SK-N-SH (cell line): ENCODE measurements around the gene ZNF511. TPM values are rescaled to one million over a fixed set of nuclear protein-coding genes. Genes with fewer than 3 reads are reported as not detected.

Experiments
- CTCF ChIA-PET: fragments of 300-600, 350-600 bp; formaldehyde crosslinking; extraction: SDS; loops from one replicate; lab custom pipeline; 2021; lab: Yijun Ruan, JAX
- POLR2A ChIA-PET: fragments of 350-600 bp; sonication (Branson Sonifier 250); formaldehyde crosslinking; extraction: SDS; loops from one replicate; lab custom pipeline; 2020; ENCODE audit warnings: antibody characterized with exemption, inconsistent platforms; lab: Yijun Ruan, JAX
- DNase-seq: peaks from one replicate; pipeline ENCODE4 v3.0.0; 2012
- H2AFZ ChIP-seq: fragments of 200-600 bp; sonication (generic); 2 replicates; pipeline ENCODE4 v1.8.1; 2016; ENCODE audit warnings: antibody characterized with exemption, mild to moderate bottlenecking, low read depth
- H3F3A ChIP-seq: fragments of 200-600 bp; sonication (generic); replicated peaks from 2 replicates; pipeline ENCODE3; 2016; ENCODE audit warnings: antibody characterized with exemption, mild to moderate bottlenecking; ENCODE audit not compliant: insufficient read depth
- H3K27ac ChIP-seq, 2 experiments: fragments of 200-500 bp in 1 of 2; fragments of 200-600 bp in 1 of 2; sonication (Bioruptor generic) in 1 of 2; sonication (generic), shearing (Covaris generic) in 1 of 2; 2 replicates each; pipeline versions ENCODE4 v1.5.1 to v1.6.1; 2014 to 2016; ENCODE audit warnings: low read depth in 2 of 2, inconsistent platforms in 1 of 2, low read length in 1 of 2, mild to moderate bottlenecking in 1 of 2, mixed read lengths in 1 of 2
- H3K27me3 ChIP-seq: fragments of 200-600 bp; sonication (generic), shearing (Covaris generic); 2 replicates; pipeline ENCODE4 v1.6.1; 2016; ENCODE audit warnings: mixed run types; ENCODE audit not compliant: insufficient read depth
- H3K36me3 ChIP-seq, 2 experiments: fragments of 200-500 bp in 1 of 2; fragments of 200-600 bp in 1 of 2; sonication (Bioruptor generic) in 1 of 2; sonication (generic) in 1 of 2; replicated peaks in 1 of 2; 2 replicates each; pipeline versions ENCODE3 to v1.5.1; 2014 to 2016; ENCODE audit warnings: low read length in 1 of 2, mild to moderate bottlenecking in 1 of 2; ENCODE audit not compliant: insufficient read depth in 2 of 2, control insufficient read depth in 1 of 2
- H3K4me1 ChIP-seq, 2 experiments: fragments of 200-500 bp in 1 of 2; fragments of 200-600 bp in 1 of 2; sonication (Bioruptor generic) in 1 of 2; sonication (generic), shearing (Covaris generic) in 1 of 2; 2 replicates each; pipeline versions ENCODE4 v1.5.1 to v1.6.1; 2014 to 2016; ENCODE audit warnings: low read depth in 1 of 2, low read length in 1 of 2, mixed run types in 1 of 2; ENCODE audit not compliant: insufficient read depth in 2 of 2, control insufficient read depth in 1 of 2
- H3K4me2 ChIP-seq: fragments of 200-600 bp; sonication (generic), shearing (Covaris generic); 2 replicates; pipeline ENCODE4 v1.6.1; 2017; ENCODE audit warnings: mixed run types
- H3K4me3 ChIP-seq, 2 experiments: fragments of 200-500 bp in 1 of 2; fragments of 200-600 bp in 1 of 2; sonication (Bioruptor generic) in 1 of 2; sonication (generic), shearing (Covaris generic) in 1 of 2; 2 replicates each; pipeline versions ENCODE4 v1.5.1 to v1.8.1; 2014 to 2016; ENCODE audit warnings: low read depth in 2 of 2, inconsistent platforms in 1 of 2, low read length in 1 of 2, mild to moderate bottlenecking in 1 of 2, mixed read lengths in 1 of 2, moderate library complexity in 1 of 2
- H3K79me2 ChIP-seq: fragments of 200-600 bp; sonication (generic); 2 replicates; pipeline ENCODE4 v1.8.1; 2017; ENCODE audit warnings: mild to moderate bottlenecking; ENCODE audit not compliant: insufficient read depth
- H3K9ac ChIP-seq: fragments of 200-600 bp; sonication (generic); 2 replicates; pipeline ENCODE4 v1.6.1; 2017; ENCODE audit warnings: mixed run types
- H3K9me2 ChIP-seq: fragments of 200-600 bp; sonication (generic); 2 replicates; pipeline ENCODE4 v1.6.1; 2017; ENCODE audit warnings: mixed run types
- H3K9me3 ChIP-seq: fragments of 200-600 bp; sonication (generic); 2 replicates; pipeline ENCODE4 v1.6.1; 2017; ENCODE audit warnings: mixed run types, mild to moderate bottlenecking, moderate library complexity
- H4K20me1 ChIP-seq: fragments of 200-600 bp; sonication (generic); 2 replicates; pipeline ENCODE4 v1.6.1; 2017; ENCODE audit warnings: mild to moderate bottlenecking, mixed run types; ENCODE audit not compliant: insufficient read depth
- ELF1 ChIP-seq: IDR thresholded peaks from 2 replicates; pipeline ENCODE4 v1.4.0; 2012
- EP300 ChIP-seq, 2 experiments: IDR thresholded peaks; 2 replicates each; pipeline versions ENCODE4 v1.4.0 to v1.6.1; 2012; ENCODE audit warnings: borderline replicate concordance in 1 of 2, low read depth in 1 of 2, low read length in 1 of 2
- FOSL2 ChIP-seq: IDR thresholded peaks from 2 replicates; pipeline ENCODE4 v1.4.0; 2012; ENCODE audit warnings: low read depth, mild to moderate bottlenecking, moderate library complexity, borderline replicate concordance
- GABPA ChIP-seq: IDR thresholded peaks from 2 replicates; pipeline ENCODE4 v1.4.0; 2012; ENCODE audit warnings: low read depth, mild to moderate bottlenecking
- JUND ChIP-seq: IDR thresholded peaks from 2 replicates; pipeline ENCODE4 v1.4.0; 2012
- MXI1 ChIP-seq: IDR thresholded peaks from 2 replicates; pipeline ENCODE4 v1.6.1; 2012; ENCODE audit warnings: mild to moderate bottlenecking, low read depth, low read length, improper control_type of control experiment
- NRF1 ChIP-seq: IDR thresholded peaks from 2 replicates; pipeline ENCODE4 v1.6.1; 2012; ENCODE audit warnings: low read depth, mild to moderate bottlenecking, low read length
- POLR2AphosphoS5 ChIP-seq: IDR thresholded peaks from 2 replicates; pipeline ENCODE4 v1.6.1; 2012; ENCODE audit warnings: low read depth, low read length
- RAD21 ChIP-seq: IDR thresholded peaks from 2 replicates; pipeline ENCODE4 v1.6.1; 2012; ENCODE audit warnings: mild to moderate bottlenecking, low read length
- RFX5 ChIP-seq: IDR thresholded peaks from 2 replicates; pipeline ENCODE4 v1.6.1; 2012; ENCODE audit warnings: mild to moderate bottlenecking, improper control_type of control experiment, low read length
- RXRA ChIP-seq: IDR thresholded peaks from 2 replicates; pipeline ENCODE4 v1.4.0; 2012; ENCODE audit warnings: low read depth, mild to moderate bottlenecking, borderline replicate concordance
- SIN3A ChIP-seq: IDR thresholded peaks from 2 replicates; pipeline ENCODE4 v1.6.1; 2012; ENCODE audit warnings: low read depth, mild to moderate bottlenecking, low read length, moderate library complexity, borderline replicate concordance
- YY1 ChIP-seq: IDR thresholded peaks from 2 replicates; pipeline ENCODE4 v1.4.0; 2012; ENCODE audit warnings: low read depth, mild to moderate bottlenecking
- WGBS: methylation state at CpG from one replicate; pipeline ENCODE4 v1.1.6; 2017; ENCODE audit warnings: low lambda C conversion rate; 5-methylcytosine and 5-hydroxymethylcytosine counted together
- polyA plus RNA-seq, 3 experiments: library from polyadenylated mRNA; depleted of rRNA; stranded (reverse); fragments of >200 nt; gene quantifications; 2 replicates each; pipeline ENCODE4 v1.2.3, GENCODE V29; 2012
- TF ChIP-seq, protein P1 (sequence below): IDR thresholded peaks from 2 replicates; pipeline ENCODE4 v1.4.0; 2012; ENCODE audit warnings: low read depth, borderline replicate concordance
- TF ChIP-seq, protein P2 (sequence below): fragments of 150-350 bp; IDR thresholded peaks from 2 replicates; pipeline ENCODE4 v1.6.1; 2017; ENCODE audit warnings: antibody characterized with exemption, low read length, low read depth, borderline replicate concordance
- TF ChIP-seq, protein P3 (sequence below): IDR thresholded peaks from 2 replicates; pipeline ENCODE4 v1.4.0; 2012; ENCODE audit warnings: low read depth
- TF ChIP-seq, protein P4 (sequence below): fragments of 200-600 bp; sonication (generic); IDR thresholded peaks from 2 replicates; pipeline ENCODE4 v1.6.1; 2017; ENCODE audit warnings: antibody characterized with exemption, mild to moderate bottlenecking, moderate library complexity
- TF ChIP-seq, protein P5 (sequence below): IDR thresholded peaks from 2 replicates; pipeline ENCODE4 v1.6.1; 2012; ENCODE audit warnings: mild to moderate bottlenecking, low read depth, low read length, moderate library complexity

Gene ZNF511
- polyA plus RNA-seq, 1 of the 3 experiments (the other 2 are of a cell fraction): 62.3 TPM

DNA sequence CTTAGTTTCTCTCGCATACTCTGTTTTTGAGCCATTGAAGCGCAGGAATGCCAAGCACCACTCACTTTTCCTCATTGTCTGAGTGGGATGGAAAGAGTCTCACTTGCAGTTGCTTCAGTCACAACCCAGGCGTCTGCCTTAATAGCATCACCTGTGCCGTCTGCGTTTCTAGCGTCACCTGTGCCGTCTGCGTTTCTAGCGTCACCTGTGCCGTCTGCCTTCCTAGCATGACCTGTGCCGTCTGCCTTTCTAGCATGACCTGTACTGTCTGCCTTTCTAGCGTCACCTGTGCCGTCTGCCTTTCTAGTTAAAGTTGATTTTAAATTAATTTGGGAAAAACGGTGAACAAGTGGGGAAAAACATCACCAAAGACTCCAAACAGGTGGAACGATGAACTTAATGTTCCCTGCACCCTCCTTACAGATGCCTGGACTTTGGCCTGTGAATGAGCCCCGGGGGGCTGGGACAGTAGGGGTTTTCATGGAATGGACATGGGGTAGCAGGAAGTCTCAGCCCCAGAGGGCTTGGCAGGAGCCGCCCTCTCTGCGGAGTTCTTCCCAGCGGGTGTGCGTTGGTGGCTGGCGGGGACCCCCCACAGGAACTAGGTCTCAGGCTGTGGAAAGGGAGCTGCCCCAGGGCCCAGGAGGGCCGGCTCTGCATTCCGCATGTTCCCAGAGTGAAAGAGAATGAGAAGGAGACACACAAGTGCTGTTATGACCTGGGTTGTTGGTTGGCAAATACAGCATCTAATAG, 3.5 kb downstream of the ZNF511 start:
- Histone ChIP-seq H3K9me2 (no peaks in the 10 kb centered on the region), H3K36me3 (peaks cover 7 to 26% of the 10 kb centered on the region in 2 experiments), H3K4me3 (no peak overlapping the region), H3K79me2 (peaks cover 17% of the 10 kb centered on the region), H3K9me3 (no peaks in the 10 kb centered on the region), H3K27me3 (no peaks in the 10 kb centered on the region), H3K4me2 (no peak overlapping the region), H3K9ac (no peak overlapping the region), H2AFZ (no peak overlapping the region), H4K20me1 (peaks cover 18% of the 10 kb centered on the region), H3F3A (peaks cover 17% of the 10 kb centered on the region), H3K27ac (no peak overlapping the region), H3K4me1 (peaks cover 4 to 14% of the 10 kb centered on the region in 2 experiments; a peak in 2 of 4 replicates)
- ChIA-PET CTCF (no interaction called here), POLR2A (no interaction called here)
- TF ChIP-seq GABPA (no peak), JUND (no peak), MXI1 (no peak), SIN3A (no peak), EP300 (IDR thresholded peaks at IDR 0.05; ENCODE audit: borderline replicate concordance in 1 of 2, low read depth in 1 of 2, low read length in 1 of 2) (no peak), NRF1 (no peak), RAD21 (no peak), POLR2AphosphoS5 (no peak), RXRA (no peak), ELF1 (no peak), YY1 (no peak)
- TF ChIP-seq, protein P1, sequence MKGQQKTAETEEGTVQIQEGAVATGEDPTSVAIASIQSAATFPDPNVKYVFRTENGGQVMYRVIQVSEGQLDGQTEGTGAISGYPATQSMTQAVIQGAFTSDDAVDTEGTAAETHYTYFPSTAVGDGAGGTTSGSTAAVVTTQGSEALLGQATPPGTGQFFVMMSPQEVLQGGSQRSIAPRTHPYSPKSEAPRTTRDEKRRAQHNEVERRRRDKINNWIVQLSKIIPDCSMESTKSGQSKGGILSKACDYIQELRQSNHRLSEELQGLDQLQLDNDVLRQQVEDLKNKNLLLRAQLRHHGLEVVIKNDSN: no peak
- TF ChIP-seq, protein P2, sequence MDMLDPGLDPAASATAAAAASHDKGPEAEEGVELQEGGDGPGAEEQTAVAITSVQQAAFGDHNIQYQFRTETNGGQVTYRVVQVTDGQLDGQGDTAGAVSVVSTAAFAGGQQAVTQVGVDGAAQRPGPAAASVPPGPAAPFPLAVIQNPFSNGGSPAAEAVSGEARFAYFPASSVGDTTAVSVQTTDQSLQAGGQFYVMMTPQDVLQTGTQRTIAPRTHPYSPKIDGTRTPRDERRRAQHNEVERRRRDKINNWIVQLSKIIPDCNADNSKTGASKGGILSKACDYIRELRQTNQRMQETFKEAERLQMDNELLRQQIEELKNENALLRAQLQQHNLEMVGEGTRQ: no peak
- TF ChIP-seq, protein P3, sequence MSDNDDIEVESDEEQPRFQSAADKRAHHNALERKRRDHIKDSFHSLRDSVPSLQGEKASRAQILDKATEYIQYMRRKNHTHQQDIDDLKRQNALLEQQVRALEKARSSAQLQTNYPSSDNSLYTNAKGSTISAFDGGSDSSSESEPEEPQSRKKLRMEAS: no peak
- 88% methylated on average over 18 of the region's 23 CpGs for WGBS
- no peak for DNase-seq

DNA sequence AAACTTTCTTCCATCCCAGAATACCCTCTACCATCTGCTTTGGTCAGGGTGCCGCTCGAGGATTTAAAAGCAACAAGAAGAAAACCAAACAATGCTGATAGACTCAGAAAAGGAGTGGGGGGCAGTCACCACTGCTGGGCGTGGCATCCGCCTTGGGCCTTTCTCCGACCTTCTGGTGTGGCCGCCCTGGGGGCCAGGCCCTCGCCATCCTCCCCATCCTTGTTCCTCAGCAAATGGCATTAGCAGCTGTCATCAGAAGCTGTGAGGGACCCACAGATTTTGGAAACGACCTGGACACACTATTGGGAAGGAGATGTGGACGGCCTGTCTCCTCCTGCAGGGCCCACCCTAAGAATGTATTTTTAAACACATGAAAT, 4.0 kb downstream of the ZNF511 start:
- no peaks in the 10 kb centered on the region for H3K9me2 ChIP-seq
- H3K27ac ChIP-seq: no peak overlapping the region
- no peaks in the 10 kb centered on the region for H3K27me3 ChIP-seq
- no peaks in the 10 kb centered on the region for H3K9me3 ChIP-seq
- no peak for DNase-seq
- ChIA-PET POLR2A (no interaction called here), CTCF (interaction anchor here (3.6 kb wide), 1 partner anchor 11 kb away, joined by 15 read pairs; no protein-coding TSS in a partner anchor)
- WGBS: 92% methylated on average over 9 of the region's 9 CpGs
- peaks cover 13% of the 10 kb centered on the region for H3F3A ChIP-seq
- H3K9ac ChIP-seq: no peak overlapping the region
- H3K4me1 ChIP-seq: peaks cover 0 to 10% of the 10 kb centered on the region in 2 experiments; a peak in 1 of 4 replicates
- H2AFZ ChIP-seq: no peak overlapping the region
- H3K36me3 ChIP-seq: peaks cover 7 to 26% of the 10 kb centered on the region in 2 experiments
- H3K4me2 ChIP-seq: no peak overlapping the region
- H4K20me1 ChIP-seq: peaks cover 12% of the 10 kb centered on the region
- H3K4me3 ChIP-seq: no peak overlapping the region
- peaks cover 12% of the 10 kb centered on the region for H3K79me2 ChIP-seq
- TF ChIP-seq ELF1 (no peak), RFX5 (no peak), POLR2AphosphoS5 (no peak), FOSL2 (no peak)
- TF ChIP-seq, protein P4, sequence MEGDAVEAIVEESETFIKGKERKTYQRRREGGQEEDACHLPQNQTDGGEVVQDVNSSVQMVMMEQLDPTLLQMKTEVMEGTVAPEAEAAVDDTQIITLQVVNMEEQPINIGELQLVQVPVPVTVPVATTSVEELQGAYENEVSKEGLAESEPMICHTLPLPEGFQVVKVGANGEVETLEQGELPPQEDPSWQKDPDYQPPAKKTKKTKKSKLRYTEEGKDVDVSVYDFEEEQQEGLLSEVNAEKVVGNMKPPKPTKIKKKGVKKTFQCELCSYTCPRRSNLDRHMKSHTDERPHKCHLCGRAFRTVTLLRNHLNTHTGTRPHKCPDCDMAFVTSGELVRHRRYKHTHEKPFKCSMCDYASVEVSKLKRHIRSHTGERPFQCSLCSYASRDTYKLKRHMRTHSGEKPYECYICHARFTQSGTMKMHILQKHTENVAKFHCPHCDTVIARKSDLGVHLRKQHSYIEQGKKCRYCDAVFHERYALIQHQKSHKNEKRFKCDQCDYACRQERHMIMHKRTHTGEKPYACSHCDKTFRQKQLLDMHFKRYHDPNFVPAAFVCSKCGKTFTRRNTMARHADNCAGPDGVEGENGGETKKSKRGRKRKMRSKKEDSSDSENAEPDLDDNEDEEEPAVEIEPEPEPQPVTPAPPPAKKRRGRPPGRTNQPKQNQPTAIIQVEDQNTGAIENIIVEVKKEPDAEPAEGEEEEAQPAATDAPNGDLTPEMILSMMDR: no peak
- TF ChIP-seq, protein P1: no peak
- TF ChIP-seq, protein P3: no peak
- TF ChIP-seq, protein P5, sequence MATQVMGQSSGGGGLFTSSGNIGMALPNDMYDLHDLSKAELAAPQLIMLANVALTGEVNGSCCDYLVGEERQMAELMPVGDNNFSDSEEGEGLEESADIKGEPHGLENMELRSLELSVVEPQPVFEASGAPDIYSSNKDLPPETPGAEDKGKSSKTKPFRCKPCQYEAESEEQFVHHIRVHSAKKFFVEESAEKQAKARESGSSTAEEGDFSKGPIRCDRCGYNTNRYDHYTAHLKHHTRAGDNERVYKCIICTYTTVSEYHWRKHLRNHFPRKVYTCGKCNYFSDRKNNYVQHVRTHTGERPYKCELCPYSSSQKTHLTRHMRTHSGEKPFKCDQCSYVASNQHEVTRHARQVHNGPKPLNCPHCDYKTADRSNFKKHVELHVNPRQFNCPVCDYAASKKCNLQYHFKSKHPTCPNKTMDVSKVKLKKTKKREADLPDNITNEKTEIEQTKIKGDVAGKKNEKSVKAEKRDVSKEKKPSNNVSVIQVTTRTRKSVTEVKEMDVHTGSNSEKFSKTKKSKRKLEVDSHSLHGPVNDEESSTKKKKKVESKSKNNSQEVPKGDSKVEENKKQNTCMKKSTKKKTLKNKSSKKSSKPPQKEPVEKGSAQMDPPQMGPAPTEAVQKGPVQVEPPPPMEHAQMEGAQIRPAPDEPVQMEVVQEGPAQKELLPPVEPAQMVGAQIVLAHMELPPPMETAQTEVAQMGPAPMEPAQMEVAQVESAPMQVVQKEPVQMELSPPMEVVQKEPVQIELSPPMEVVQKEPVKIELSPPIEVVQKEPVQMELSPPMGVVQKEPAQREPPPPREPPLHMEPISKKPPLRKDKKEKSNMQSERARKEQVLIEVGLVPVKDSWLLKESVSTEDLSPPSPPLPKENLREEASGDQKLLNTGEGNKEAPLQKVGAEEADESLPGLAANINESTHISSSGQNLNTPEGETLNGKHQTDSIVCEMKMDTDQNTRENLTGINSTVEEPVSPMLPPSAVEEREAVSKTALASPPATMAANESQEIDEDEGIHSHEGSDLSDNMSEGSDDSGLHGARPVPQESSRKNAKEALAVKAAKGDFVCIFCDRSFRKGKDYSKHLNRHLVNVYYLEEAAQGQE: no peak
